Peyer's patch (tissue), 4 donors: Measurements from ENCODE around the gene ZC2HC1C.

Experiments used
- POLR2A ChIP-seq, 2 donors: fragments of 450-650 bp; IDR thresholded peaks; one replicate each; pipeline ENCODE4 v1.5.1; 2017; ENCODE audit warnings: antibody characterized with exemption in 2 of 2, mild to moderate bottlenecking in 2 of 2, moderate library complexity in 2 of 2
- TF ChIP-seq, protein P1 (sequence below), 6 experiments: fragments of 450-650 bp in 4 of 6; fragments of 200-600 bp in 2 of 6; sonication (generic) in 1 of 6; IDR thresholded peaks; one replicate each; pipeline ENCODE4 v1.5.1; 2017 to 2019; ENCODE audit warnings: antibody characterized with exemption in 6 of 6, mild to moderate bottlenecking in 3 of 6, moderate library complexity in 1 of 6

DNA sequence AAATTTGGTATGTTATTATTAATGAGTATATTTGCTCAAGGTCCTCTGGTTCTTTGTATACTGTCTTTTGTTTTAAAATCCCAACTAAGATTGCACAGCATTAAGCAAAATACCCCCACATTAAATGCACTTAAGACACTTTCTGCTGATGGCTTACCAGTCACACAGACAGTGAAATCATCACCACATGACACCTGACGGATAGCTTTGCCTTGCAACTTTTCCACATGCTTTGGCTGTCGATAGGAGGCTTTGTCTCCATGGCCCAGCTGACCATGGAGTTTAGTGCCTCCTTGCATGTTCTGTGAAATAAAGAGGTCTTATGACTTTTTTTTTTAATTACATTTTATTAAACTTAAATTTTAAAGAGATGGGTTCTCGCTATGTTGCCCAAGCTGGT, 37.7 kb downstream of the ZC2HC1C start:
- TF ChIP-seq, protein P1, sequence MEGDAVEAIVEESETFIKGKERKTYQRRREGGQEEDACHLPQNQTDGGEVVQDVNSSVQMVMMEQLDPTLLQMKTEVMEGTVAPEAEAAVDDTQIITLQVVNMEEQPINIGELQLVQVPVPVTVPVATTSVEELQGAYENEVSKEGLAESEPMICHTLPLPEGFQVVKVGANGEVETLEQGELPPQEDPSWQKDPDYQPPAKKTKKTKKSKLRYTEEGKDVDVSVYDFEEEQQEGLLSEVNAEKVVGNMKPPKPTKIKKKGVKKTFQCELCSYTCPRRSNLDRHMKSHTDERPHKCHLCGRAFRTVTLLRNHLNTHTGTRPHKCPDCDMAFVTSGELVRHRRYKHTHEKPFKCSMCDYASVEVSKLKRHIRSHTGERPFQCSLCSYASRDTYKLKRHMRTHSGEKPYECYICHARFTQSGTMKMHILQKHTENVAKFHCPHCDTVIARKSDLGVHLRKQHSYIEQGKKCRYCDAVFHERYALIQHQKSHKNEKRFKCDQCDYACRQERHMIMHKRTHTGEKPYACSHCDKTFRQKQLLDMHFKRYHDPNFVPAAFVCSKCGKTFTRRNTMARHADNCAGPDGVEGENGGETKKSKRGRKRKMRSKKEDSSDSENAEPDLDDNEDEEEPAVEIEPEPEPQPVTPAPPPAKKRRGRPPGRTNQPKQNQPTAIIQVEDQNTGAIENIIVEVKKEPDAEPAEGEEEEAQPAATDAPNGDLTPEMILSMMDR (IDR thresholded peaks at IDR 0.05): no peak
- no peak for TF ChIP-seq POLR2A (IDR thresholded peaks at IDR 0.05)
